AG04450 (cell line): ENCODE results near the gene ACE2. TPM values are rescaled to one million over a fixed set of nuclear protein-coding genes. Genes with fewer than 3 reads are reported as not detected.

Experiments used
- CTCF ChIA-PET: fragments of 300-600, 350-600 bp; formaldehyde crosslinking; extraction: SDS; loops from one replicate; lab custom pipeline; 2022; ENCODE audit warnings: antibody characterized with exemption, inconsistent platforms; lab: Charles Lee
- POLR2A ChIA-PET: fragments of 350-600 bp; formaldehyde crosslinking; extraction: SDS; loops from one replicate; lab custom pipeline; 2021; ENCODE audit warnings: antibody characterized with exemption, inconsistent platforms; lab: Yijun Ruan, JAX
- DNase-seq: peaks from one replicate; pipeline ENCODE4 v3.0.0-alpha.2; 2011; ENCODE audit warnings: low read depth, low spot score
- H3K27ac ChIP-seq: one replicate; pipeline ENCODE4 v1.5.1; 2012; ENCODE audit warnings: low read depth, low read length, control low read depth
- H3K27me3 ChIP-seq: one replicate; pipeline ENCODE4 v1.6.0; 2012; ENCODE audit warnings: low read length; ENCODE audit not compliant: control insufficient read depth, insufficient read depth
- H3K4me3 ChIP-seq: 2 replicates; pipeline ENCODE4 v1.5.1; 2011; ENCODE audit warnings: mild to moderate bottlenecking, low read depth, low read length, control low read depth
- H3K9me3 ChIP-seq: 2 replicates; pipeline ENCODE4 v1.5.1; 2012; ENCODE audit warnings: low read length; ENCODE audit not compliant: control insufficient read depth, insufficient read depth
- CTCF ChIP-seq: IDR thresholded peaks from 2 replicates; pipeline ENCODE4 v1.5.1; 2011; ENCODE audit warnings: low read depth, low read length, control low read depth, inconsistent platforms
- polyA plus RNA-seq: library from polyadenylated mRNA; depleted of rRNA; stranded (reverse); fragments of >200 nt; gene quantifications from 2 replicates; pipeline ENCODE4 v1.2.3, GENCODE V29; 2011

Gene ACE2
- polyA plus RNA-seq, 1 experiment, result 0.02 TPM

GRCh38 chrX:15601932-15602331 lies 1.2 kb upstream of the ACE2 start:
- Histone ChIP-seq H3K27ac (no peak overlapping the region), H3K9me3 (no peaks in the 10 kb centered on the region), H3K27me3 (no peaks in the 10 kb centered on the region), H3K4me3 (no peak overlapping the region)
- no peak for DNase-seq
- POLR2A ChIA-PET, result no interaction called here
- no peak for TF ChIP-seq CTCF
- CTCF ChIA-PET, result no interaction called here

- ChIA-PET POLR2A (no interaction called here), CTCF (no interaction called here)
- TF ChIP-seq CTCF, result no peak
- Histone ChIP-seq H3K27me3 (no peaks in the 10 kb centered on the region), H3K9me3 (no peaks in the 10 kb centered on the region), H3K4me3 (no peak overlapping the region), H3K27ac (no peak overlapping the region)
- no peak for DNase-seq
Observed at GRCh38 chrX:15600049-15600448, 711 bp downstream of the ACE2 start.

- Histone ChIP-seq H3K9me3 (no peaks in the 10 kb centered on the region), H3K27me3 (no peaks in the 10 kb centered on the region), H3K27ac (no peak overlapping the region), H3K4me3 (no peak overlapping the region)
- POLR2A ChIA-PET, result no interaction called here
- no peak for DNase-seq
- CTCF ChIA-PET, result no interaction called here
- TF ChIP-seq CTCF, result no peak
Observed at GRCh38 chrX:15599461-15599860, 1.3 kb downstream of the ACE2 start.

GRCh38 chrX:15598026-15598425 lies 2.7 kb downstream of the ACE2 start:
- Histone ChIP-seq H3K27me3 (no peaks in the 10 kb centered on the region), H3K9me3 (no peaks in the 10 kb centered on the region), H3K27ac (no peak overlapping the region), H3K4me3 (no peak overlapping the region)
- TF ChIP-seq CTCF, result no peak
- ChIA-PET CTCF (no interaction called here), POLR2A (no interaction called here)
- no peak for DNase-seq

- ChIA-PET CTCF (no interaction called here), POLR2A (no interaction called here)
- TF ChIP-seq CTCF, result 0 out of 2 replicates have a peak, but pooled peaks have one; percentile 2
- Histone ChIP-seq H3K27me3 (no peaks in the 10 kb centered on the region), H3K4me3 (no peak overlapping the region), H3K27ac (no peak overlapping the region), H3K9me3 (no peaks in the 10 kb centered on the region)
- DNase-seq, result no peak
Observed at GRCh38 chrX:15594371-15594770, 6.4 kb downstream of the ACE2 start.
